Measurements from ENCODE around the gene ABCC4.
"Not testable (repeated sequence)": the region's sequence is repeated elsewhere in the genome, so short reads cannot be mapped to it uniquely, and the experiment has no call there.

The ABCC4 gene

DNA sequence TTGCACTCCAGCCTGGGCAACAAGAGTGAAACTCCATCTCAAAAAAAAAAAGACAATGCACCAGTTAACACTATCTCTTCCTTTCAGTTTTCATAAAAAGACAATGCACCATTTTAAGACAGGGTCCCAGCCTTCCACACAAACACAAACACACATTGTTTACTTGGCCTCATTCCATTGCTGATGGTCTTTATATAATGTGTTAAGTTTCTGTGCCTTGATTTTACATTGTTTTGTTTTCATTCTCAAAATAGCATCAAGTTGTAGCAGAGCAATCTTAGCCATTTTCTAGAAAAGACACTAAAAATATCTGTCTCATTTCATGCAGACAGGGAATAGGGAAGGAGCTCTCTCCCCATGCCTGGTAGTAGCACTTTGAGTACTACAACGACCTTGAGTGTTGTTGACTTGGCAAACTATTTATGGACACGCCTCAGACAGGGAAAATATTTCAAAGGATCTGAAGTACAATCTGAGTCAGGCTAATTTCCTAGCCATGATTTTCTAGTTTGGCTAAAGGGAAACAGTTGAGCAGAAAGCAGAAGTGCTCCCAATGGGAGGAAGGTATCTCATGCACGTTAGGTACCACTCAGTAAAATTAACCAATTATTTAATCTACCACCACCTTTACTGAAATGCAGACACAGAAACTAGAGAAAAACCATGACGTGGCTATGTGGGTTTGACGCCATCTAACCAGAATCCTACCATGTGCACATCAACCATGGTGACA lies 120.6 kb downstream of the ABCC4 start:
- H3K4me1 ChIP-seq (ENCODE audit: control insufficient read depth, insufficient read depth, low read length) = no peaks in the 10 kb centered on the region
- no peaks in the 10 kb centered on the region for H3K27me3 ChIP-seq (ENCODE audit: control insufficient read depth, insufficient read depth, low read length)
- H3K27ac ChIP-seq (ENCODE audit: low read depth, low read length) = no peak overlapping the region
- H3K9me3 ChIP-seq (ENCODE audit: control insufficient read depth, insufficient read depth, low read depth, low read length) = no peaks in the 10 kb centered on the region
- no peaks in the 10 kb centered on the region for H3K36me3 ChIP-seq (ENCODE audit: control insufficient read depth, insufficient read depth, low read length)
- no peak overlapping the region for H3K4me3 ChIP-seq (ENCODE audit: low read depth, low read length)
- no peak overlapping the region for H3K9ac ChIP-seq (ENCODE audit: low read length)

- Histone ChIP-seq H3K9me3 (ENCODE audit: control insufficient read depth, insufficient read depth, low read depth, low read length) (no peaks in the 10 kb centered on the region), H3K4me3 (ENCODE audit: low read depth, low read length) (no peak overlapping the region), H3K36me3 (ENCODE audit: control insufficient read depth, insufficient read depth, low read length) (no peaks in the 10 kb centered on the region), H3K4me1 (ENCODE audit: control insufficient read depth, insufficient read depth, low read length) (no peaks in the 10 kb centered on the region), H3K27me3 (ENCODE audit: control insufficient read depth, insufficient read depth, low read length) (no peaks in the 10 kb centered on the region), H3K9ac (ENCODE audit: low read length) (no peak overlapping the region), H3K27ac (ENCODE audit: low read depth, low read length) (no peak overlapping the region)
Observed at GRCh38 chr13:95176611-95177259, 124.5 kb downstream of the ABCC4 start.

DNA sequence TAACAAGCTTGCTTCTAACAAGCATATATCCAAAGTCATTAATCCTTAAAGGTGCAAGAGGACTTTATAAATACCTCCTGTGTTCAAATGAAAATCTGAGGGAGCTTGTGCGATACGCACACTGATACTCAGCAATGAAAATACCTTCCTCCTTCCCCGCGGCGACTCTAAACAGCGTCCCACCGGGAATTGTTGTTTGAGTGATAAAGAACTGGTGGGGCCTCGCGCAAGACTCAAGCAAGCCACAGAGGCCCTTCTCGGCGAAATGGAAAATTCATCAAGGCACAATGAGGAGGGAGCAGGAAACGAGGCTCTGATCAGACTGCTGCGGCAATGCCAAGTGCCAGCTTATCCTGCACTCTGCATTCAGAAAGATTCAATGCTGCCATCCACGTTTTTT lies 126.7 kb downstream of the ABCC4 start:
- no peak overlapping the region for H3K27ac ChIP-seq (ENCODE audit: low read depth, low read length)
- H3K36me3 ChIP-seq (ENCODE audit: control insufficient read depth, insufficient read depth, low read length) = no peaks in the 10 kb centered on the region
- H3K4me1 ChIP-seq (ENCODE audit: control insufficient read depth, insufficient read depth, low read length) = no peaks in the 10 kb centered on the region
- H3K9ac ChIP-seq (ENCODE audit: low read length) = no peak overlapping the region
- H3K4me3 ChIP-seq (ENCODE audit: low read depth, low read length) = no peak overlapping the region
- H3K9me3 ChIP-seq (ENCODE audit: control insufficient read depth, insufficient read depth, low read depth, low read length) = no peaks in the 10 kb centered on the region
- no peaks in the 10 kb centered on the region for H3K27me3 ChIP-seq (ENCODE audit: control insufficient read depth, insufficient read depth, low read length)

DNA sequence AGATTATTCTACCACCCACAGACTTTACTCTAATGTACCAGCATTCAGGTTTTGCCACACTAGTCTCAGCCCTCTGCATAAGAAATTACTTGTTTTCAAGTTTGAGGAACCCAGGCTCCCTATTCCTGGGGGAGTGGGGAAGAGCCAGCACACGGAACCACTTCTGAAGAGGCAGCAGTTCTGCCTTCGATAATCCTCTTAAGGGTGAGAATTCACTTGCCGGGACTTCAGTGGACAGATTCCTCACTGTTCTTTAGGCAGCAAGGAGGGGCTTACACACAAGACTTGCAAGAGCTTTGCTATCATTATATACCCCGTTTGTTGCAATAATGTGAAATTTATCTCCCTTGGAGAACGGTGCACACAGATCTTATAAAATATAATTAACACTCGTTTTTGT lies 133.1 kb downstream of the ABCC4 start:
- Histone ChIP-seq H3K27ac (ENCODE audit: low read depth, low read length) (no peak overlapping the region), H3K36me3 (ENCODE audit: control insufficient read depth, insufficient read depth, low read length) (no peaks in the 10 kb centered on the region), H3K4me1 (ENCODE audit: control insufficient read depth, insufficient read depth, low read length) (no peaks in the 10 kb centered on the region), H3K4me3 (ENCODE audit: low read depth, low read length) (no peak overlapping the region), H3K9ac (ENCODE audit: low read length) (no peak overlapping the region), H3K9me3 (ENCODE audit: control insufficient read depth, insufficient read depth, low read depth, low read length) (no peaks in the 10 kb centered on the region), H3K27me3 (ENCODE audit: control insufficient read depth, insufficient read depth, low read length) (no peaks in the 10 kb centered on the region)

DNA sequence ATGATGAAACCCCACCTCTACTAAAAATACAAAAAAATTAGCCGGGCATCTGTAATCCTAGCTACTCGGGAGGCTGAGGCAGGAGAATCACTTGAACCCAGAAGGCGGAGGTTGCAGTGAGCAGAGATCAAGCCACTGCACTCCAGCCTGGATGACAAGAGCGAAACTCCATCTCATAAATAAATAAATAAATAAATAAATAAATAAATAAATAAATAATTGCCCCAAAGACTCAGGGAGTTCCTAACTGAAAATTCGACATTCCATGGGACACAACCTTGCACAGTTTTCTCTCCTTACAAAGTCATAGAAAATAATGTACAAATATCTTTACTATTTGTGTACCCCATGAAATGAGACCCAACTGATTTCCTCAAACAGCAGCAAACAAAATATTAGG lies 134.2 kb downstream of the ABCC4 start:
- not testable (repeated sequence) for H3K4me3 ChIP-seq (ENCODE audit: low read depth, low read length); H3K9me3 ChIP-seq (ENCODE audit: control insufficient read depth, insufficient read depth, low read depth, low read length); H3K27ac ChIP-seq (ENCODE audit: low read depth, low read length); H3K9ac ChIP-seq (ENCODE audit: low read length); H3K27me3 ChIP-seq (ENCODE audit: control insufficient read depth, insufficient read depth, low read length); H3K4me1 ChIP-seq (ENCODE audit: control insufficient read depth, insufficient read depth, low read length); H3K36me3 ChIP-seq (ENCODE audit: control insufficient read depth, insufficient read depth, low read length)

DNA sequence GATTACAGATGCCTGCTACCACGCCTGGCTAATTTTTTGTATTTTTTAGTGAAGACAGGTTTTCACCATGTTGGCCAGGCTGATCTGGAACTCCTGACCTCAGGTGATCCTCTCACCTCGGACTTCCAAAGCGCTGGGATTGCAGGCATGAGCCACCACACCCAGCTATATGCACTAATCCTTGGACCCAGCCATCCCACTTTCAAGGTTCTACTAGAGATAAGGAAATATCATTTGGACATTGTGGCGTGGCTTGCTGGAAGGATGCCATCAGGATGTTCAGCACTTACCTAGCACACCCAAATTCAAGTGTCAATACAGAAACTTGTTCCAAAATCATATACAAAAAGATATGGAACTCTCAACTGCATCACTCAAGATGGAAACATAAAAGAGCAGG lies 136.4 kb downstream of the ABCC4 start:
- H3K36me3 ChIP-seq (ENCODE audit: control insufficient read depth, insufficient read depth, low read length) = no peaks in the 10 kb centered on the region

DNA sequence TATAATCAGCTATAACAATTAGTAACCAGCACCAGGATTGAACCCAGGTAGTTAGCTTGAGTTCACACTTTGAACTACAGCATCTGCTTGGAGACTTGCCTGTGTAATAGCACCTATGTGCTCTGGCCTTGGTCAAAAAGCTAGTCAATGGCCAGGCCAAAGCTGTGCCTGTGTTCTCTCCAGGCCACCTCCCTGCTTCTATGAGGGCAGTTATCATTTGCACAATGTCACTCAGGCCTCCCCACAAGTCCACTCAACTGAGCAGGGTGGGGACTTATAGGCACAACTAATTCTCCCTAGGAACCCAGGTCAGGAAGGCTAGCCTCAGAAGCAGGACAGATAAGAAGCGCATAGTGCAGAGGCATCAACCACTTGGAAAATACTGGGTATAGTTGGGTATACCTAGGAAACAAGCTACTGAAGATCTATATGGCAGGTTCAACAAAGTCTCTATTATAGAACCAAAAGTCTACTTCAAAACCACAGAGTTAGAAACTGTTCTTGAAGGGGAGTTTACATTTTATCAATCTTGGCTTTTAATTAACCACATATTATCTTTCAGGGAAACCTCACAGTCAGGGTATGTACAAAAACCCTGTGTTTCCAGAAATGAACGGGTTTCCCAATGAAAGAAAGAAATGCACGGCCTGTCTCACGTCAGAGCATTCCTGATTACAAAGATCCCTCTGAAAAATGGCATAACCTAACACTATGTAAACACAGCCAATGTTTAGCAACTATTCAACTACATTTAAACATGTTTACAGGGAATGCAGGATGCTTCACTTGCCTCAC lies 140.9 kb downstream of the ABCC4 start:
- Histone ChIP-seq H3K27me3 (ENCODE audit: control insufficient read depth, insufficient read depth, low read length) (no peaks in the 10 kb centered on the region), H3K9ac (ENCODE audit: low read length) (no peak overlapping the region), H3K4me1 (ENCODE audit: control insufficient read depth, insufficient read depth, low read length) (peaks cover 4% of the 10 kb centered on the region; the same call in 1 of the 2 replicates), H3K27ac (ENCODE audit: low read depth, low read length) (no peak overlapping the region), H3K9me3 (ENCODE audit: control insufficient read depth, insufficient read depth, low read depth, low read length) (no peaks in the 10 kb centered on the region), H3K36me3 (ENCODE audit: control insufficient read depth, insufficient read depth, low read length) (no peaks in the 10 kb centered on the region), H3K4me3 (ENCODE audit: low read depth, low read length) (no peak overlapping the region)

More for the DNA sequence above, 136.4 kb downstream of the ABCC4 start:
- Histone ChIP-seq H3K4me1 (ENCODE audit: control insufficient read depth, insufficient read depth, low read length) (no peaks in the 10 kb centered on the region), H3K9ac (ENCODE audit: low read length) (no peak overlapping the region), H3K27me3 (ENCODE audit: control insufficient read depth, insufficient read depth, low read length) (no peaks in the 10 kb centered on the region), H3K9me3 (ENCODE audit: control insufficient read depth, insufficient read depth, low read depth, low read length) (no peaks in the 10 kb centered on the region), H3K27ac (ENCODE audit: low read depth, low read length) (no peak overlapping the region), H3K4me3 (ENCODE audit: low read depth, low read length) (no peak overlapping the region)

DNA sequence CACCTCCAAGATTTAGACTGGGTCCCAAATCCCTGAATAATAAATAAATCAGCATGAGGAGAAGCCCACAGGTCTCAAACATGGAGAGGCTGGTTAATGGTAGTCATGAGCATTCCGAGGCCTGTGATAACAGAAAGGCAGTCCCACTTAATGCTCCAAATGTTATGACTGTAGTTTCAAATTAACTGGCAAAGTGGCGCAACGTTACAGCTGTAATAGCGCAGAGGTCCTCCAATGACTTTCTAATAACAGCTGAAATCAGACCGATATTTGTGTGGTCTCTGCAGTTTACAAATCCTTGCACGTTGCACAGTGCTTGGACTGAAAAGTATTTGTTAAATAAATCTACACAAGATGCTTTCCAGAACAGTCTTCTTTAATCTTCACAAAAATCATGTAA lies 141.8 kb downstream of the ABCC4 start:
- no peaks in the 10 kb centered on the region for H3K27me3 ChIP-seq (ENCODE audit: control insufficient read depth, insufficient read depth, low read length)
- no peaks in the 10 kb centered on the region for H3K36me3 ChIP-seq (ENCODE audit: control insufficient read depth, insufficient read depth, low read length)
- H3K9me3 ChIP-seq (ENCODE audit: control insufficient read depth, insufficient read depth, low read depth, low read length) = no peaks in the 10 kb centered on the region
- H3K4me3 ChIP-seq (ENCODE audit: low read depth, low read length) = no peak overlapping the region
- no peak overlapping the region for H3K9ac ChIP-seq (ENCODE audit: low read length)
- no peak overlapping the region for H3K27ac ChIP-seq (ENCODE audit: low read depth, low read length)
- H3K4me1 ChIP-seq (ENCODE audit: control insufficient read depth, insufficient read depth, low read length) = peaks cover 12% of the 10 kb centered on the region

- Histone ChIP-seq H3K9ac (ENCODE audit: low read length) (no peak overlapping the region), H3K36me3 (ENCODE audit: control insufficient read depth, insufficient read depth, low read length) (no peaks in the 10 kb centered on the region), H3K9me3 (ENCODE audit: control insufficient read depth, insufficient read depth, low read depth, low read length) (no peaks in the 10 kb centered on the region), H3K4me1 (ENCODE audit: control insufficient read depth, insufficient read depth, low read length) (peaks cover 29% of the 10 kb centered on the region), H3K27ac (ENCODE audit: low read depth, low read length) (no peak overlapping the region), H3K27me3 (ENCODE audit: control insufficient read depth, insufficient read depth, low read length) (no peaks in the 10 kb centered on the region), H3K4me3 (ENCODE audit: low read depth, low read length) (no peak overlapping the region)
Observed at GRCh38 chr13:95156208-95156607, 145.0 kb downstream of the ABCC4 start.

GRCh38 chr13:95155504-95155903 lies 145.7 kb downstream of the ABCC4 start:
- Histone ChIP-seq H3K4me3 (ENCODE audit: low read depth, low read length) (no peak overlapping the region), H3K9ac (ENCODE audit: low read length) (no peak overlapping the region), H3K4me1 (ENCODE audit: control insufficient read depth, insufficient read depth, low read length) (peaks cover 29% of the 10 kb centered on the region), H3K36me3 (ENCODE audit: control insufficient read depth, insufficient read depth, low read length) (no peaks in the 10 kb centered on the region), H3K9me3 (ENCODE audit: control insufficient read depth, insufficient read depth, low read depth, low read length) (no peaks in the 10 kb centered on the region), H3K27me3 (ENCODE audit: control insufficient read depth, insufficient read depth, low read length) (no peaks in the 10 kb centered on the region), H3K27ac (ENCODE audit: low read depth, low read length) (no peak overlapping the region)

- Histone ChIP-seq H3K4me1 (ENCODE audit: control insufficient read depth, insufficient read depth, low read length) (peaks cover 29% of the 10 kb centered on the region), H3K9me3 (ENCODE audit: control insufficient read depth, insufficient read depth, low read depth, low read length) (no peaks in the 10 kb centered on the region), H3K4me3 (ENCODE audit: low read depth, low read length) (no peak overlapping the region), H3K27me3 (ENCODE audit: control insufficient read depth, insufficient read depth, low read length) (no peaks in the 10 kb centered on the region), H3K27ac (ENCODE audit: low read depth, low read length) (no peak overlapping the region), H3K36me3 (ENCODE audit: control insufficient read depth, insufficient read depth, low read length) (no peaks in the 10 kb centered on the region), H3K9ac (ENCODE audit: low read length) (no peak overlapping the region)
Observed at GRCh38 chr13:95155093-95155492, 146.2 kb downstream of the ABCC4 start.
